AG08396 (cell line): ENCODE measurements around the gene NEUROG2.
"Not testable (repeated sequence)": the region's sequence is repeated elsewhere in the genome, so short reads cannot be mapped to it uniquely, and the experiment has no call there.

Experiments
- DNase-seq: peaks from one replicate; pipeline ENCODE4 v3.0.0; 2012; ENCODE audit warnings: low spot score, mixed read lengths

Gene NEUROG2

GRCh38 chr4:112516066-112516470 lies at the start of gene NEUROG2:
Gene NEUROG2, minus strand, starts transcription at chr4:112516180. Its CDS starts 705 bp downstream, at chr4:112515475.
- no peak for DNase-seq

DNA sequence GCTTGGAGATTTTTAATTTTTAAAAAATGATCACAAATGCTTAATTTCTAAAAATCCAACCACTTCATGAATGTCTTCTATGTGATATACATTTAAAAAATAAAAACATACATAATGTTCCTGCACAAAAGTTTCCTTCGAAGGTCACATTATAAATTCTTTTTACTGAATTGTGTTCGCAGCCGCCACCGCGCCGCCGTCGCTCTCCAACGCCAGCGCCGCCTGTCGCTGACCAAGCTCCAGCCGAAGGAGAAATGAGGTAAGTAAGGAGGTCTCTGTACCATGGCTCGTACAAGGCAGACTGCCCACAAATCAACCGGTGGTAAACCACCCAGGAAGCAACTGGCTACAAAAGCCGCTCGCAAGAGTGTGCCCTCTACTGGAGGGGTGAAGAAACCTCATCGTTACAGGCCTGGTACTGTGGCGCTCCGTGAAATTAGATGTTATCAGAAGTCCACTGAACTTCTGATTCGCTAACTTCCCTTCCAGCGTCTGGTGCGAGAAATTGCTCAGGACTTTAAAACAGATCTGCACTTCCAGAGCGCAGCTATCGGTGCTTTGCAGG lies 48.8 kb upstream of the NEUROG2 start:
- DNase-seq: no peak

DNA sequence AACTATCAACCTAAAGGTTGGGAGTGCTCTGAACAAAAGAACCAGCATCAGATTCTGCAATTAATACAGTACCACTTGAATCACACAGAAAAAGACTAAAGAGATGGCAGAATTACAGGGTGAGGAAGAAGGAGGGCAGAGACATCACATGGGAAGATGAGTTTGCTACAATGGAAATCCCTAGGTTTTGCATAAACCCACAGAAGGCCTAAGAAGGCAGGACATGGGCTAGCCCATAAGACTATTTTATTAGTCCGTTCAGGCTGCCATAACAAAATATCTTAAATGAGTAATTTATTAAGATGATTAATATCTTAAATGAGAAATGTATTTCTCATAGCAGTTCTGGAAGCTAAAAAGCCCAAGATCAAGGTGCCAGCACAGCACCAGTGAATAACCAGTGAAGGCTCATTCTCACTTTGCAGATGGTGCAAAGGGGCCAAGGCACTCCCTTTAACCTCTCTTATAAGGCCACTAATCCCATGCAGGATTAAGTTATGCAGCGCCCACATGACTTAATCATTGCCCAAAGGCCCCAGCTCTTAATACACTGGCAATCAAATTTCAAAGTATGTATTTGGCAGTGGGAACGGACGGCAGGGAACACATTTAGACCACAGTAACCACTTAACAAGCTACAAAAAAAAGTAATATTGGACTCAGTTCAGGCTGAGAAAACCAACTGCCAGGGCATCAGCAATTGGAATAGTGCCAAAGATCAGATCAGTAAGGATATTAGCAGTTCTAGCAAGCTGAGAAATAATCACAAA lies 47.6 kb upstream of the NEUROG2 start:
- DNase-seq: no peak

GRCh38 chr4:112562254-112562879 lies 46.4 kb upstream of the NEUROG2 start:
- no peak for DNase-seq

DNA sequence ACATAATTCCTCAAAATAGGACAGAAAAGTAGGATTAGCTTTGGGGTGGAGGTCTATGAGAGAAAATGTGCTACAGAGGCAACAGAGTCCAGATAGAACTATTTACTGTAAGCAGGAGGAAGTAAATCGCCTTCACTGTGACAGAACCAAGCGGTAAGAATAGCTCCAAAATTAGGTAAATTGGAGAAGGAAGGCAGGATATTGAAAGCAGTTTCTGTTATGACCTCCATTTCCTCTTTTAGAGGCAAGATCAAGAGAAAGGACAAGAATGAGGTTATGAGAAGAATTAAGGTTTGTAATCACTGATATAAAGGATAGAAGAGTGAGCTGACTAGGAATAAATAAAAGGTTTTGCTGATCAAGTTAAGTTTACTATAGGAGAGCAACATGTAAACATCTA lies 44.1 kb upstream of the NEUROG2 start:
- no peak for DNase-seq

GRCh38 chr4:112559053-112559452 lies 43.1 kb upstream of the NEUROG2 start:
- no peak for DNase-seq

- no peak for DNase-seq
These were observed 41.9 kb upstream of the NEUROG2 start for GRCh38 chr4:112557676-112558411.

DNA sequence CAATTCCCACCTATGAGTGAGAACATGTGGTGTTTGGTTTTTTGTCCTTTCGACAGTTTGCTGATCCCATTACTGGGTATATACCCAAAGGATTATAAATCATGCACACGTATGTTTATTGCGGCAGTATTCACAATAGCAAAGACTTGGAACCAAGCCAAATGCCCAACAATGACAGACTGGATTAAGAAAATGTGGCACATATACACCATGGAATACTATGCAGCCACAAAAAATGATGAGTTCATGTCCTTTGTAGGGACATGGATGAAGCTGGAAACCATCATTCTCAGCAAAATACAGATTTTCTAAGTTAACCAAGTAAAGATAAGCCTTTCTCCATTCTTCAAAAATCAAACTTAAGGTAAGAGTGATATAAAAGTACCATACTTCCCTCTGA lies 38.3 kb upstream of the NEUROG2 start:
- DNase-seq: not testable (repeated sequence)

DNA sequence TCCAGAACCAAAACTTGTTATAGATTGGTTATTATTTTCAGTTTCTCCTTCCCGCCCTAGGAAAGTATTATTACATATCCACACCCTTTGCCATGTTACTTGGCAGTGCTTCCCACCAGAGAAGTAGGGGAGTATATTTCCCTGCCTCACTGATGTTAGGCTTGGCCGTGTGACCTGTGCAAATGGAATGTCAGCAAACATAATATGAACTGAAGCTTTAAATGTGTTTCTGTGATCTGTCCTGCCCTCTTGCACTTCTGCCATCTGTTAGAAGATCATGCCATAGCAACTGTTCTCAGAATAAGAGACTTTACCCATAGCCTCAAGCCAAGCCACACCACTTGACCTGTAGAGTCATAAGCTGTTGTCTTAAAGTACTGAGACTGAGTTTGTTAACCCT lies 36.7 kb upstream of the NEUROG2 start:
- peak; percentile 63 for DNase-seq

DNA sequence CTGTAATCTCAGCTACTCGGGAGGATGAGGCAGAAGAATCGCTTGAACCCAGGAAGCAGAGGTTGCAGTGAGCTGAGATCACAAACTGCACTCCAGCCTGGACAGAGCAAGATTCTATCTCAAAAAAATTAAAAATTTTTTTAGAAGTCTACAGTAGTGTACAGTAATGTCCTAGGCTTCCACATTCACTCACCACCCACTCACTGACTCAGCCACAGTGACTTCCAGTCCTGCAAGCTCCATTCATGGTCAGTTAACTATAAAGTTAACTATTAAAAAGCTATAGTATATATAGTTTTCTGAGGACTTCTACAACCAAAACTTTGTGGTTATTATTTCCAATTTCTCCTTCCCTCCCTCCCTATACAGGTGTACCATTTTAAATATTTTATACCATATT lies 34.7 kb upstream of the NEUROG2 start:
- no peak for DNase-seq

DNA sequence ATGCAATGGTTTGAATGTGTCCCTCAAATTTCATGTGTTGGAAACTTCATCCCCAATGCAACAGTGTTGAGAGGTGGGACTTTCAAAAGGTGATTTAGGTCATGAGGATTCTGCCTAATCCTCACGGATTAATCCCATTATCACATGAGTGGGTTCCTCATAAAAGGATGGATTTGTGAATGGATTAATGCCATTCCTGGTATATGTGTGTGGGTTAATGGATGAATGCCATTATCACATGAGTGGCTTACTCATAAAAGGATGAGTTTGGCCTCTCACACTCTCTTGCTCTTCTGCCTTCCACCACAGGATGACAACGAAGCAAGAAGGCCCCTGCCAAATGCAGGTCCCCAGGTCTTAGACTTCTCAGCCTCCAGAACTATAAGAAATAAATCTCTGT lies 30.5 kb upstream of the NEUROG2 start:
- no peak for DNase-seq

GRCh38 chr4:112545346-112545745 lies 29.4 kb upstream of the NEUROG2 start:
- no peak for DNase-seq

DNA sequence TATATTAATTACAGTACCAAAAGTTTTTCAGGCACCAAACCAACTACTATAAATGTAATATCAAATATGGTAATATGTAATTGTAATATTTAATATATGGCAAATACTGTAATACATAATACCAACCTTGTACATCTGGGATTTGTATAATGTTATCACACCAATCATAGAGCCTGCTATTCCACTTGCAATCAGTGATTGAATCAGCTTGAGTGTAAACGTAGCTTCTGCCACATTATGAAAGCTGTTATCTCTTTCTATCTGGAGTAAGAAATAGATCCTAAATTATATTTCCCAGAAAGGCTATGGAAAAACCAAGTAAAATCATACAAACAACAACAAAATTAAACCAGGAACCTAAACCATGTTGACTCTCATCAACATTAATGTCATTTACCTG lies 24.7 kb upstream of the NEUROG2 start:
- DNase-seq: no peak

DNA sequence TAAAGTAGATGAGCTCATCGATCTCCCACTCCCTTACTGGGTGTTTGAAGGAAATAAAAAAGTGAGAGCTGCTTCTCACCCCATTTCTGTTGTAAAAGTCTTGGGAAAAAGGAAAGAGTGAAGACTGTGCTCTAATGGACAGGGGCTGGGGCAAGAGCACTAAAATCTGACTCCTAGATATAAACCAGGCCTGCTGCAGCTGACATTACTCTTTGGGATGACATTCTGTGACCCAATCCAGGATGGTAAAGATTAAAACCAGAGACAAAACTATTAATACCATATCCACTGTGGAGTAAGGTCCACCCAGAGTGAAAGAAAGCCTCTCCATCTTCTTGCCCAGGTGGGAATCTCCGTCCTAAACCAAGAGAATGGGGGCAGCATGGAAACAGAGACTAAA lies 20.1 kb upstream of the NEUROG2 start:
- no peak for DNase-seq

DNA sequence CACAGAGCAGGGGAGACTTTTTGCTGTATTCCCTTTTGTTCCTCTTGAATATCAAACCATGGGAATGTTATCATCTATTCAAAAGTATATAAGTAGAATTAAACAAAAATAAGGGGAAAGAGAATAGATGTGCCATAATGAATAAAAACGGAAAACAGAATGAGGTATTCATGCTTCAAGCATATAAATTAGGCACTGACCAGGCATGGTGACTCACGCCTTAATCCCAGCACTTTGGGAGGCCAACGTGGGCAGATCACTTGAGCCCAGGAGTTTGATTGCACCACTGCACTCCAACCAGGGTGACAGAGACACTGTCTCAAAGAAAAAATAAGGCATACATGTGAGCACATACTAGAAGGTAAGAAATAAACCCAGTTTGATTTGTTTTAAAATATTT lies 16.3 kb upstream of the NEUROG2 start:
- DNase-seq: no peak

- DNase-seq: no peak
These were observed 15.2 kb upstream of the NEUROG2 start for GRCh38 chr4:112531146-112531545.

DNA sequence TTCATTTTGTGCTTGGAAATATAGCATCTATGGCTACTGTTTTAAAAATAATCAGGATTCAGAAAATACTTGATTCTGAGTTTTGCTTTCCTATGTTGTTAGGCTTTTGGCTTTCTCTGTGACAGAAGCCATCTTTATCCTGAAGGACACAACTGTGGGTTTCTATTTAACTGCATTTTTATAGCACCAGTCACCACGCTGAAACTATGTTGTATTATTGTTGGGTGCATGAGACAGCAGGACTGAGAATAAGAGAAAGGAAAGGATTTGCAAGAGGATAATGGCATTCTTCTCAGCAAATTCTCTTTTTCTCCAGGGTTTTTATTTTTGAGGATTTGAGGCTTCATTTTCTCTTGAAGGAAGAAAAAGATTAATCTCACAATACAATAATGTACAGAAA lies 10.1 kb upstream of the NEUROG2 start:
- no peak for DNase-seq

GRCh38 chr4:112523764-112524505 lies 8.0 kb upstream of the NEUROG2 start:
- DNase-seq: no peak

GRCh38 chr4:112523008-112523721 lies 7.2 kb upstream of the NEUROG2 start:
- DNase-seq: no peak

DNA sequence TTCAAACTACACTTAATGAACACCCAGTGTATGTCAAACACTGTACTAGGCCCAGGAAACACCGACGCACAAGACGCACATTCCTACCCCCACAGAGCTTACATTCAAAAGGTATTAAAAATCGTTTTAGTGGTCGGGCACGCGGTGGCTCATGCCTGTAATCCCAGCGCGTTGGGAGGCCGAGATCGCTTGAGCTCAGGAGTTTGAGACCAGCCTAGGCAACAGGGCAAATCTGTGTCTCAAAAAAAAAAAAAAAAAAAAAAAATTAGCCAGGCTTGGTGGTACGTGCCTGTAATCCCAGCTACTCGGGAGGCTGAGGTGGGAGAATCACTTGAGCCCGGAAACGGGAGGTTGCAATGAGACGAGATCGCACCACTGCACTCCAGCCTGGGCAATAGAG lies 6.5 kb upstream of the NEUROG2 start:
- not testable (repeated sequence) for DNase-seq
